SK-N-SH treated with all-trans-retinoic acid at 6 μM for 48 hours (cell line): ENCODE results near the gene UCHL1.

Experiments used
- ATAC-seq: fragments of 200-7000 bp; cut with Tn5 transposase; 3 replicates; pipeline ENCODE4 v1.9.1; 2020; ENCODE audit warnings: mild to moderate bottlenecking, moderate library complexity
- ARNTL ChIP-seq: fragments of 450-650 bp; formaldehyde crosslinking; IDR thresholded peaks from 2 replicates; pipeline ENCODE4 v1.5.0; 2020; ENCODE audit warnings: low read depth, mild to moderate bottlenecking, moderate library complexity, borderline replicate concordance
- CSDC2 ChIP-seq: fragments of 250-450 bp; sonication (Bioruptor Pico); IDR thresholded peaks from 2 replicates; pipeline ENCODE4 v1.5.0; 2020; ENCODE audit warnings: mild to moderate bottlenecking, moderate library complexity
- CSRNP3 ChIP-seq: fragments of 250-450 bp; sonication (Bioruptor Pico); IDR thresholded peaks from 2 replicates; pipeline ENCODE4 v1.5.1; 2021; ENCODE audit warnings: mild to moderate bottlenecking, moderate library complexity
- ESRRG ChIP-seq: fragments of 250-450 bp; sonication (Bioruptor Pico); IDR thresholded peaks from 2 replicates; pipeline ENCODE4 v1.6.1; 2021; ENCODE audit warnings: mild to moderate bottlenecking
- GLIS3 ChIP-seq: fragments of 250-450 bp; sonication (Bioruptor Pico); IDR thresholded peaks from 2 replicates; pipeline ENCODE4 v1.5.0; 2020; ENCODE audit warnings: mild to moderate bottlenecking, moderate library complexity
- ISL1 ChIP-seq: fragments of 250-450 bp; sonication (Bioruptor Pico); IDR thresholded peaks from 2 replicates; pipeline ENCODE4 v2.1.2; 2022; ENCODE audit warnings: mild to moderate bottlenecking, moderate library complexity
- OSR1 ChIP-seq: fragments of 250-450 bp; sonication (Bioruptor Pico); IDR thresholded peaks from 2 replicates; pipeline ENCODE4 v1.8.0; 2022; ENCODE audit warnings: moderate library complexity, mild to moderate bottlenecking, inconsistent platforms
- POU6F1 ChIP-seq: fragments of 250-450 bp; sonication (Bioruptor Pico); IDR thresholded peaks from 2 replicates; pipeline ENCODE4 v1.8.0; 2021; ENCODE audit warnings: low read depth, mild to moderate bottlenecking, moderate library complexity, borderline replicate concordance
- PPARA ChIP-seq: fragments of 250-450 bp; sonication (Bioruptor Pico); IDR thresholded peaks from 2 replicates; pipeline ENCODE4 v1.5.0; 2020; ENCODE audit warnings: mild to moderate bottlenecking, borderline replicate concordance
- RARB ChIP-seq: fragments of 250-450 bp; sonication (Bioruptor Pico); IDR thresholded peaks from 2 replicates; pipeline ENCODE4 v1.8.0; 2021; ENCODE audit warnings: mild to moderate bottlenecking, moderate library complexity
- SNAI2 ChIP-seq: fragments of 250-450 bp; sonication (Bioruptor Pico); IDR thresholded peaks from 2 replicates; pipeline ENCODE4 v1.5.0; 2020; ENCODE audit warnings: mild to moderate bottlenecking, moderate library complexity
- ZC3H10 ChIP-seq: fragments of 250-450 bp; sonication (Bioruptor Pico); IDR thresholded peaks from 2 replicates; pipeline ENCODE4 v1.5.1; 2021; ENCODE audit warnings: mild to moderate bottlenecking, moderate library complexity
- ZFP3 ChIP-seq: fragments of 250-450 bp; sonication (Bioruptor Pico); IDR thresholded peaks from 2 replicates; pipeline ENCODE4 v1.5.0; 2020; ENCODE audit warnings: mild to moderate bottlenecking, moderate library complexity
- ZFP30 ChIP-seq: fragments of 450-650 bp; formaldehyde crosslinking; IDR thresholded peaks from 2 replicates; pipeline ENCODE4 v1.5.0; 2022; ENCODE audit warnings: mild to moderate bottlenecking, moderate library complexity
- ZNF565 ChIP-seq: fragments of 450-650 bp; formaldehyde crosslinking; conservative IDR thresholded peaks from 2 replicates; pipeline ENCODE4 v1.5.0; 2020; ENCODE audit warnings: low read depth, mild to moderate bottlenecking, moderate library complexity
- ZNF70 ChIP-seq: fragments of 450-650 bp; formaldehyde crosslinking; IDR thresholded peaks from 2 replicates; pipeline ENCODE4 v1.5.0; 2020; ENCODE audit warnings: mild to moderate bottlenecking, moderate library complexity
- ZNF8 ChIP-seq: fragments of 450-650 bp; formaldehyde crosslinking; IDR thresholded peaks from 2 replicates; pipeline ENCODE4 v1.5.0; 2020; ENCODE audit warnings: mild to moderate bottlenecking, moderate library complexity
- TF ChIP-seq, protein P1 (sequence below): fragments of 250-450 bp; sonication (Bioruptor Pico); IDR thresholded peaks from 2 replicates; pipeline ENCODE4 v1.8.0; 2020; ENCODE audit warnings: mild to moderate bottlenecking, moderate library complexity, borderline replicate concordance
- TF ChIP-seq, protein P2 (sequence below): fragments of 250-450 bp; sonication (Bioruptor Pico); IDR thresholded peaks from 2 replicates; pipeline ENCODE4 v1.5.1; 2020; ENCODE audit warnings: low read depth, mild to moderate bottlenecking, moderate library complexity

UCHL1 gene

DNA sequence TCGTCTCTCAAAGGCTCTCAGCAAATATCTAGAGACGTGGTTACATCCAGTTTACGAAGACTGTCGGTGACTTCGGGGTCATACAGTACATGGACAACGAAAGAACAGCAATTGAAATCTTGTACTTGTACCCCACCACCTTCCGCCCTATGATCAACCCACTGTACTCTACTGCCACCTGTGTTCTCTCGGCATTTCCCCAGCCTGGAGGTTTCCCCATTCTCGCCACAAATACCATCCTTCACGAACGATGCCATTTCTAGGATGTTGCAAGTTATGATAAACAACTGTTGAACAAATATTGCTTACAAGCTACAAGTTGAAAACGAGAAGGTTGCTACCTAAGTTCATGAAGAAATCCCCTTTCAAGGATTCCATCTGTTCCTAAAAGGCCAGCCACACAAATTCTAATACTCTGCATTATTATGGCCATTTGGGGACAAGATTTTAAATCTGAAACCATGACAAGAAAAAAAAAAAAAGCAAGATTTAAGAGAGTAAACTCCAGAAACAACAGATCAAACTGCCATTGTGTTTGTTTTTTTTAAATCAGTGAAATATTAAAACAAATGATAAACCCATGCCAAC lies 44.0 kb upstream of the UCHL1 start:
- no peak for TF ChIP-seq RARB (CRISPR knock-in tag)
- TF ChIP-seq ESRRG, result no peak
- TF ChIP-seq ZNF8 (CRISPR knock-in tag), result no peak
- no peak for TF ChIP-seq ZFP30 (CRISPR knock-in tag)
- TF ChIP-seq, protein P1, sequence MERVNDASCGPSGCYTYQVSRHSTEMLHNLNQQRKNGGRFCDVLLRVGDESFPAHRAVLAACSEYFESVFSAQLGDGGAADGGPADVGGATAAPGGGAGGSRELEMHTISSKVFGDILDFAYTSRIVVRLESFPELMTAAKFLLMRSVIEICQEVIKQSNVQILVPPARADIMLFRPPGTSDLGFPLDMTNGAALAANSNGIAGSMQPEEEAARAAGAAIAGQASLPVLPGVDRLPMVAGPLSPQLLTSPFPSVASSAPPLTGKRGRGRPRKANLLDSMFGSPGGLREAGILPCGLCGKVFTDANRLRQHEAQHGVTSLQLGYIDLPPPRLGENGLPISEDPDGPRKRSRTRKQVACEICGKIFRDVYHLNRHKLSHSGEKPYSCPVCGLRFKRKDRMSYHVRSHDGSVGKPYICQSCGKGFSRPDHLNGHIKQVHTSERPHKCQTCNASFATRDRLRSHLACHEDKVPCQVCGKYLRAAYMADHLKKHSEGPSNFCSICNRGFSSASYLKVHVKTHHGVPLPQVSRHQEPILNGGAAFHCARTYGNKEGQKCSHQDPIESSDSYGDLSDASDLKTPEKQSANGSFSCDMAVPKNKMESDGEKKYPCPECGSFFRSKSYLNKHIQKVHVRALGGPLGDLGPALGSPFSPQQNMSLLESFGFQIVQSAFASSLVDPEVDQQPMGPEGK, result no peak
- TF ChIP-seq POU6F1 (CRISPR knock-in tag), result no peak
- TF ChIP-seq, all 23 proteins: peak for 0
- peak; percentile 60 for ATAC-seq

GRCh38 chr4:41213625-41214135 lies 43.0 kb upstream of the UCHL1 start:
- TF ChIP-seq ESRRG (no peak), ZNF8 (CRISPR knock-in tag) (peak; percentile 36; the same call in 1 of the 2 replicates)
- TF ChIP-seq, all 23 proteins: peak for 1
- ATAC-seq, result peak; percentile 29

GRCh38 chr4:41214136-41214824 lies 42.4 kb upstream of the UCHL1 start, which contains the start of gene APBB2:
APBB2 (minus strand) TSS chr4:41214542; CDS start chr4:41033254, 181,288 bp downstream.
- TF ChIP-seq OSR1 (CRISPR knock-in tag) (no peak), ZNF70 (no peak), CSRNP3 (CRISPR knock-in tag) (no peak), ESRRG (no peak), ZC3H10 (CRISPR knock-in tag) (no peak), RARB (CRISPR knock-in tag) (no peak), ZFP3 (CRISPR knock-in tag) (no peak), CSDC2 (CRISPR knock-in tag) (no peak)
- TF ChIP-seq, protein P2, sequence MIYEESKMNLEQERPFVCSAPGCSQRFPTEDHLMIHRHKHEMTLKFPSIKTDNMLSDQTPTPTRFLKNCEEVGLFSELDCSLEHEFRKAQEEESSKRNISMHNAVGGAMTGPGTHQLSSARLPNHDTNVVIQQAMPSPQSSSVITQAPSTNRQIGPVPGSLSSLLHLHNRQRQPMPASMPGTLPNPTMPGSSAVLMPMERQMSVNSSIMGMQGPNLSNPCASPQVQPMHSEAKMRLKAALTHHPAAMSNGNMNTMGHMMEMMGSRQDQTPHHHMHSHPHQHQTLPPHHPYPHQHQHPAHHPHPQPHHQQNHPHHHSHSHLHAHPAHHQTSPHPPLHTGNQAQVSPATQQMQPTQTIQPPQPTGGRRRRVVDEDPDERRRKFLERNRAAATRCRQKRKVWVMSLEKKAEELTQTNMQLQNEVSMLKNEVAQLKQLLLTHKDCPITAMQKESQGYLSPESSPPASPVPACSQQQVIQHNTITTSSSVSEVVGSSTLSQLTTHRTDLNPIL (CRISPR knock-in tag), result no peak
- ATAC-seq, result peak; percentile 84

DNA sequence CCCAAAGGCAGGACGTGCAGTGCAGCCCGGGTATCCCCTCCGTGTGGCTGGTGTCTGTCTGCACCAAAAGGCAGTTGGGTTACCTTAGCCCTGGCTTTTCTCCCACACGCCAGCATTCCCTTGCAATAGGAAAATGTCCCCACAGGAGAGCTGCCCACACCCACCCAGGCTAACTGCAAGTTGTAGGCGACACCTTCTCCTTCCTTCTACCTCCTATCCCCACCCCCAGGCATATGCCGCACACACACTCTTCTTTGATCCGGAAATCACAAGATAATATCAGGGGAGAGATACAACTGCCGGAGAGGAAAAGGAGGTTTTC lies 41.9 kb upstream of the UCHL1 start:
- no peak; the same call in 2 of the 3 replicates for ATAC-seq
- TF ChIP-seq ZNF8 (CRISPR knock-in tag), result no peak
- TF ChIP-seq POU6F1 (CRISPR knock-in tag), result no peak
- no peak for TF ChIP-seq ESRRG
- TF ChIP-seq ZC3H10 (CRISPR knock-in tag), result no peak
- TF ChIP-seq CSDC2 (CRISPR knock-in tag), result no peak
- no peak for TF ChIP-seq ISL1 (CRISPR knock-in tag)
- no peak for TF ChIP-seq ARNTL
- TF ChIP-seq, protein P1, result no peak
- no peak for TF ChIP-seq GLIS3 (CRISPR knock-in tag)
- TF ChIP-seq RARB (CRISPR knock-in tag), result no peak
- no peak for TF ChIP-seq ZNF70
- TF ChIP-seq PPARA (CRISPR knock-in tag), result no peak
- TF ChIP-seq CSRNP3 (CRISPR knock-in tag), result no peak
- TF ChIP-seq, protein P2 (CRISPR knock-in tag), result no peak
- no peak for TF ChIP-seq SNAI2 (CRISPR knock-in tag)
- no peak for TF ChIP-seq OSR1 (CRISPR knock-in tag)
- no peak for TF ChIP-seq ZFP3 (CRISPR knock-in tag)
- TF ChIP-seq ZFP30 (CRISPR knock-in tag), result no peak
- no peak for TF ChIP-seq ZNF565 (CRISPR knock-in tag)
